Smooth muscle cell (in vitro differentiated cells): ENCODE results near the gene NIPBL. TPM values are rescaled to one million over a fixed set of nuclear protein-coding genes. Genes with fewer than 3 reads are reported as not detected.

ENCODE experiments used
- DNase-seq: peaks from one replicate; lab custom pipeline; 2025; ENCODE audit not compliant: unreplicated experiment; lab: John Stamatoyannopoulos, UW
- H2AFZ ChIP-seq: fragments of 200-600 bp; sonication (generic); 2 replicates; pipeline ENCODE4 v1.6.0; 2016; ENCODE audit warnings: antibody characterized with exemption, low read depth, mild to moderate bottlenecking
- H3F3A ChIP-seq: fragments of 200-600 bp; sonication (generic); 2 replicates; pipeline ENCODE4 v1.6.0; 2017; ENCODE audit warnings: antibody characterized with exemption, low read depth
- H3K27ac ChIP-seq: fragments of 200-600 bp; sonication (generic); 2 replicates; pipeline ENCODE4 v1.5.1; 2016; ENCODE audit warnings: low read depth, mild to moderate bottlenecking
- H3K27me3 ChIP-seq: fragments of 200-600 bp; sonication (generic); 2 replicates; pipeline ENCODE4 v1.6.1; 2016; ENCODE audit warnings: low read depth, mild to moderate bottlenecking
- H3K36me3 ChIP-seq: fragments of 200-600 bp; sonication (generic); 2 replicates; pipeline ENCODE4 v1.5.1; 2016; ENCODE audit warnings: low read depth
- H3K4me1 ChIP-seq: fragments of 200-600 bp; sonication (generic); 2 replicates; pipeline ENCODE4 v1.5.1; 2016; ENCODE audit warnings: low read depth
- H3K4me2 ChIP-seq: fragments of 200-600 bp; sonication (generic); 2 replicates; pipeline ENCODE4 v1.6.0; 2016; ENCODE audit warnings: mild to moderate bottlenecking
- H3K4me3 ChIP-seq: fragments of 200-600 bp; sonication (generic); 2 replicates; pipeline ENCODE4 v1.5.1; 2016; ENCODE audit warnings: mild to moderate bottlenecking
- H3K79me2 ChIP-seq: fragments of 200-600 bp; sonication (generic); 2 replicates; pipeline ENCODE4 v1.6.0; 2016; ENCODE audit warnings: low read depth, mild to moderate bottlenecking
- H3K9ac ChIP-seq: fragments of 200-600 bp; sonication (generic); 2 replicates; pipeline ENCODE4 v1.6.0; 2016; ENCODE audit warnings: low read depth
- H3K9me3 ChIP-seq: fragments of 200-600 bp; sonication (generic); replicated peaks from 2 replicates; pipeline ENCODE4 v1.5.1; 2016; ENCODE audit warnings: low read depth
- H4K20me1 ChIP-seq: fragments of 200-600 bp; sonication (generic); 2 replicates; pipeline ENCODE4 v1.6.0; 2016; ENCODE audit warnings: low read depth
- WGBS: methylation state at CpG from one replicate; pipeline ENCODE4 v1.1.7; 2016; ENCODE audit warnings: low lambda C conversion rate; 5-methylcytosine and 5-hydroxymethylcytosine counted together
- polyA plus RNA-seq: library from polyadenylated mRNA; unstranded; fragments of >200 nt; fragmentation: Nextera tagmentation; extraction: Ambion mirVana; gene quantifications from 2 replicates; pipeline ENCODE4 v1.2.1, GENCODE V29; 2016
- total RNA-seq: library from RNA; depleted of rRNA; stranded (reverse); fragments of >200 nt; gene quantifications from 2 replicates; pipeline ENCODE4 v1.2.3, GENCODE V29; 2014
- TF ChIP-seq, protein P1 (sequence below): fragments of 200-600 bp; sonication (generic); IDR thresholded peaks from 2 replicates; pipeline ENCODE4 v1.5.1; 2017; ENCODE audit warnings: borderline replicate concordance, mild to moderate bottlenecking, antibody characterized with exemption; ENCODE audit not compliant: insufficient read depth, poor library complexity, severe bottlenecking

Gene NIPBL
- total and polyA plus RNA-seq, 2 experiments from 2014 or later: 14.7 to 46.3 TPM

- TF ChIP-seq, protein P1, sequence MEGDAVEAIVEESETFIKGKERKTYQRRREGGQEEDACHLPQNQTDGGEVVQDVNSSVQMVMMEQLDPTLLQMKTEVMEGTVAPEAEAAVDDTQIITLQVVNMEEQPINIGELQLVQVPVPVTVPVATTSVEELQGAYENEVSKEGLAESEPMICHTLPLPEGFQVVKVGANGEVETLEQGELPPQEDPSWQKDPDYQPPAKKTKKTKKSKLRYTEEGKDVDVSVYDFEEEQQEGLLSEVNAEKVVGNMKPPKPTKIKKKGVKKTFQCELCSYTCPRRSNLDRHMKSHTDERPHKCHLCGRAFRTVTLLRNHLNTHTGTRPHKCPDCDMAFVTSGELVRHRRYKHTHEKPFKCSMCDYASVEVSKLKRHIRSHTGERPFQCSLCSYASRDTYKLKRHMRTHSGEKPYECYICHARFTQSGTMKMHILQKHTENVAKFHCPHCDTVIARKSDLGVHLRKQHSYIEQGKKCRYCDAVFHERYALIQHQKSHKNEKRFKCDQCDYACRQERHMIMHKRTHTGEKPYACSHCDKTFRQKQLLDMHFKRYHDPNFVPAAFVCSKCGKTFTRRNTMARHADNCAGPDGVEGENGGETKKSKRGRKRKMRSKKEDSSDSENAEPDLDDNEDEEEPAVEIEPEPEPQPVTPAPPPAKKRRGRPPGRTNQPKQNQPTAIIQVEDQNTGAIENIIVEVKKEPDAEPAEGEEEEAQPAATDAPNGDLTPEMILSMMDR: no peak
- Histone ChIP-seq H3K9me3 (no peaks in the 10 kb centered on the region), H3K36me3 (peaks cover 12% of the 10 kb centered on the region), H3K4me3 (no peak overlapping the region), H4K20me1 (peaks cover 51% of the 10 kb centered on the region), H3K27me3 (no peaks in the 10 kb centered on the region), H3K4me2 (no peak overlapping the region), H3K4me1 (no peaks in the 10 kb centered on the region), H3K27ac (peak overlapping the region; percentile 52), H3K79me2 (peaks cover 64% of the 10 kb centered on the region), H3F3A (no peaks in the 10 kb centered on the region), H3K9ac (no peak overlapping the region), H2AFZ (no peak overlapping the region)
- 97% methylated on average over 1 of the region's 1 CpG for WGBS
- DNase-seq: no peak
These were observed 105.6 kb downstream of the NIPBL start for GRCh38 chr5:36982146-36982545.

DNA sequence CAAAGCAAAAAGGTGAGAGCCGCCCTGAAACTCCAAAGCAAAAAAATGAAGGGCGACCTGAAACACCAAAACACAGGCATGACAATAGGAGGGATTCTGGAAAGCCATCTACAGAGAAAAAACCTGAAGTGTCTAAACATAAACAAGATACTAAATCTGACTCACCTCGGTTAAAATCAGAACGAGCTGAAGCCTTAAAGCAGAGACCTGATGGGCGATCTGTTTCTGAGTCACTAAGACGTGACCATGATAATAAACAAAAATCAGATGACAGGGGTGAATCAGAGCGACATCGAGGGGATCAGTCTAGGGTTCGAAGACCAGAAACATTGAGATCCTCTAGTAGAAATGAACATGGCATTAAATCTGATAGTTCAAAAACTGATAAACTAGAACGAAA, 108.8 kb downstream of the NIPBL start:
- Histone ChIP-seq H3K27me3 (no peaks in the 10 kb centered on the region), H3K36me3 (no peaks in the 10 kb centered on the region), H4K20me1 (peaks cover 65% of the 10 kb centered on the region), H3K9ac (no peak overlapping the region), H3K4me2 (no peak overlapping the region), H3K27ac (no peak overlapping the region), H3F3A (no peaks in the 10 kb centered on the region), H3K9me3 (no peaks in the 10 kb centered on the region), H3K4me3 (no peak overlapping the region), H3K79me2 (peaks cover 61% of the 10 kb centered on the region), H3K4me1 (no peaks in the 10 kb centered on the region), H2AFZ (no peak overlapping the region)
- TF ChIP-seq, protein P1: no peak
- DNase-seq: no peak
- 79% methylated on average over 10 of the region's 10 CpGs for WGBS

- DNase-seq: no peak
- peaks cover 56% of the 10 kb centered on the region for H4K20me1 ChIP-seq
- H3K9ac ChIP-seq: no peak overlapping the region
- TF ChIP-seq, protein P1: no peak
- no peak overlapping the region for H3K27ac ChIP-seq
- no peak overlapping the region for H2AFZ ChIP-seq
- no peaks in the 10 kb centered on the region for H3K27me3 ChIP-seq
- H3K4me1 ChIP-seq: no peaks in the 10 kb centered on the region
- H3K79me2 ChIP-seq: peaks cover 61% of the 10 kb centered on the region
- no peaks in the 10 kb centered on the region for H3K9me3 ChIP-seq
- no peak overlapping the region for H3K4me2 ChIP-seq
- WGBS: 97% methylated on average over 1 of the region's 1 CpG
- no peaks in the 10 kb centered on the region for H3K36me3 ChIP-seq
- H3K4me3 ChIP-seq: no peak overlapping the region
- H3F3A ChIP-seq: no peaks in the 10 kb centered on the region
These were observed 111.8 kb downstream of the NIPBL start for GRCh38 chr5:36988396-36988795.

DNA sequence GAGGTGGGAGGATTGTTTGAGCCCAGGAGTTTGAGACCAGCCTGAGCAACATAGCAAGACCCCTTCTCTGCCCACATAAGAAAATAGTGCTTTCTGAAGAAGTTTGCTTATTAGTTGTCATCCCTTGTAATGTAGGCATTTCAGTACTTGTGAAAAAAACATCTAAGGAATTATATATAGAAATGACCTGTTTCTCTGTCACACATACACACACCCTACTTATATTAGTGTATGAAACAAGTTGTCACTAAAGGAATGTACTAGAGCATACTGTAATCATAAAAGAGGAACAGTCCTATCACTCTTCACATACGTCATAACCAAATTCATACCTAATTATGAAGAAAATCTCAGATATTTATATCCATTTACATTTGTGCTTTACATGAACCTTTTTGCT, 122.0 kb downstream of the NIPBL start:
- WGBS: 96% methylated on average over 1 of the region's 1 CpG
- Histone ChIP-seq H3K4me1 (no peaks in the 10 kb centered on the region), H3K79me2 (no peaks in the 10 kb centered on the region), H3K4me2 (no peak overlapping the region), H3K9me3 (no peaks in the 10 kb centered on the region), H3K27ac (no peak overlapping the region), H3K27me3 (no peaks in the 10 kb centered on the region), H3K4me3 (no peak overlapping the region), H3K9ac (no peak overlapping the region), H4K20me1 (peaks cover 27% of the 10 kb centered on the region), H3F3A (peaks cover 8% of the 10 kb centered on the region), H2AFZ (no peak overlapping the region), H3K36me3 (peaks cover 24% of the 10 kb centered on the region)
- DNase-seq: no peak
- TF ChIP-seq, protein P1: no peak
